ENCODE measurements around the gene PGLYRP4.
A peak's percentile ranks its signal among the peaks of the same experiment; 100 is the strongest.

The PGLYRP4 gene

DNA sequence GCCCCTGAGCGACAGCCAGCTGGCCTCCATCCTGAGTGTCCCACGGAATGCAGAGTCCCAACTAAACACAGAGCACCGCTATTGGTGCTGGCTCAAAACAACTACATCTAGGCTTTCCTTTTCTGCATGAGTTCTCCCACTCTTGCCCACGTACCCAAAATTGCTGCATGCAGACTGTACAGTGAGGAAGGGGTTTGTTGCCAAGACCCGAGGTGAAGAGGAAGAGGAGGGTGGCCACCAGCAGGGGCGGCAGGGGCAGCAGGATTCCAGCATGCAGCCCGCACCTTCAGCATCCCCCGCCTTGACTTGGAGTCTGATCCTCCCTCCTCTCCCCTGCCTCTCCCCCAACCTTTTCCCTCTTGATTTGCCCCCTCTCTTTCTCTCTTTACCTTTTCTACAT, 17.1 kb upstream of the PGLYRP4 start:
- H3K9ac ChIP-seq (ENCODE audit: low read length) = no peak overlapping the region
- no peak overlapping the region for H2AFZ ChIP-seq (ENCODE audit: low read depth, low read length)
- H3K27me3 ChIP-seq (ENCODE audit: control insufficient read depth in 1 of 2, insufficient read depth in 1 of 2, low read length in 2 of 2) = peaks cover 26 to 72% of the 10 kb centered on the region in 2 experiments
- no peaks in the 10 kb centered on the region for H3K36me3 ChIP-seq (ENCODE audit: control insufficient read depth in 1 of 2, insufficient read depth in 2 of 2, low read depth in 1 of 2, low read length in 2 of 2)
- no peak overlapping the region for H4K8ac ChIP-seq (ENCODE audit: low read length)
- H3K79me1 ChIP-seq (replicated peaks; ENCODE audit: low read length, poor library complexity, severe bottlenecking) = no peaks in the 10 kb centered on the region
- H3K4me3 ChIP-seq (ENCODE audit: insufficient read depth in 1 of 2, low read depth in 1 of 2, low read length in 2 of 2) = no peak overlapping the region
- H3K4me2 ChIP-seq (ENCODE audit: low read length, poor library complexity, severe bottlenecking) = no peak overlapping the region
- 74% methylated on average over 6 of the region's 8 CpGs for WGBS
- no peak overlapping the region for H2AK5ac ChIP-seq (ENCODE audit: low read length, severe bottlenecking)
- peak overlapping the region; percentile 29 for H4K91ac ChIP-seq (ENCODE audit: low read length)
- H3K27ac ChIP-seq (ENCODE audit: low read length, poor library complexity, severe bottlenecking) = no peak overlapping the region
- H2BK120ac ChIP-seq (ENCODE audit: low read depth, low read length) = no peak overlapping the region
- no peak overlapping the region for H2BK12ac ChIP-seq (ENCODE audit: low read length in 2 of 2)
- H2BK5ac ChIP-seq (ENCODE audit: low read depth, low read length, poor library complexity, severe bottlenecking) = no peak overlapping the region
- DNase-seq = no peak
- H3K18ac ChIP-seq (ENCODE audit: low read depth in 1 of 2, low read length in 2 of 2) = no peak overlapping the region
- no peak overlapping the region for H3K23ac ChIP-seq (ENCODE audit: low read length in 2 of 2)
- H2BK15ac ChIP-seq (ENCODE audit: low read depth, poor library complexity, severe bottlenecking) = no peak overlapping the region
- H3K9me3 ChIP-seq (ENCODE audit: control insufficient read depth, low read length) = no peaks in the 10 kb centered on the region
- no peak overlapping the region for H3K4ac ChIP-seq (ENCODE audit: low read depth in 1 of 2, low read length in 2 of 2)
- H3K4me1 ChIP-seq (ENCODE audit: control insufficient read depth, insufficient read depth, low read depth, low read length) = no peaks in the 10 kb centered on the region
- no peak overlapping the region for H3K14ac ChIP-seq (ENCODE audit: low read length in 2 of 2)

DNA sequence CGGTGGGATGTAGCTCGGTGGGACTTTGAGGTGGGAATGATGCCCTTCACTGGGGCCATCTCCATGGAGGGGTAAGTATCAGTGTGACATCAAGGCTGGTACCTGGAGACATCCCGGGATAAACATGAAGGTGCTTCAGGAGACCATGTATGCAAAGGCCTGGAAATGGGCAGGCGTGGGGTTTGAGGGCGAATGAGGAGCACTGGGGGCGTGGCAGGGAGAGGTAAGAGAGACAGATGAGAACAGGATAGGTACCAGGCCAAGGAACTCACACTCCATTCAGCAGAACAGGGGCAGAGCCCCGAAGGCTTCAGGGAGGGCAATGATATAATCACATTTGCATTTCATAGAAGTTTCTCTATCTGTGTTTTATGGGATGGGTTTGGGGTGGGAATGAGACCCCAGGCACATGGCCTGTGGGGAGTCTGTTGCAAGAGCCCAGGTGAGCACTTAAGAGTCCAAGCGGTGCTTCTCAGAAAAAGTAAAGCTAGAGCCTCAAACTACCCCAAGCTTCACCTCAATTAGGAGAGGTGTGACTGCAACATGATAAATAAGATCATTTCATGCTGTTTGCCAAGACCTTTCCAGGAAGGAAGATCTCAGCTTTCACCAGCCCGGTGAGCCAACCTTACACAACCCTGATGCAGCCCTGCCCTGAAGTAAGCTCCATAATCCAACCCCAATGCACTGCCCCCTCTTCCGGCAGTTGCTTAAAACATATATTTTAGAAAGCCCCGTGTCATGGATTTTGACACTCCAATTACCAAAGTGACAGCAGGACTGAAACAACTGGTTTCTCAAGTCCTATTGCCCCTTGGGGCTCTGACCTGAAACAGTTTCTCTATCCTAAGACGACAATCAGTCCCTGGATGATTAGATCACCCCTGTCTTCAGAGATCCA, 16.4 kb upstream of the PGLYRP4 start:
- Histone ChIP-seq H3K4me2 (ENCODE audit: low read length, poor library complexity, severe bottlenecking) (no peak overlapping the region), H3K9me3 (ENCODE audit: control insufficient read depth, low read length) (no peaks in the 10 kb centered on the region), H3K4me3 (ENCODE audit: insufficient read depth in 1 of 2, low read depth in 1 of 2, low read length in 2 of 2) (no peak overlapping the region), H3K27ac (ENCODE audit: low read length, poor library complexity, severe bottlenecking) (no peak overlapping the region), H2BK15ac (ENCODE audit: low read depth, poor library complexity, severe bottlenecking) (no peak overlapping the region), H2AFZ (ENCODE audit: low read depth, low read length) (no peak overlapping the region), H3K4ac (ENCODE audit: low read depth in 1 of 2, low read length in 2 of 2) (no peak overlapping the region), H3K14ac (ENCODE audit: low read length in 2 of 2) (no peak overlapping the region), H2AK5ac (ENCODE audit: low read length, severe bottlenecking) (no peak overlapping the region), H3K36me3 (ENCODE audit: control insufficient read depth in 1 of 2, insufficient read depth in 2 of 2, low read depth in 1 of 2, low read length in 2 of 2) (no peaks in the 10 kb centered on the region), H2BK120ac (ENCODE audit: low read depth, low read length) (no peak overlapping the region), H2BK12ac (ENCODE audit: low read length in 2 of 2) (no peak overlapping the region), H3K27me3 (ENCODE audit: control insufficient read depth in 1 of 2, insufficient read depth in 1 of 2, low read length in 2 of 2) (peaks cover 26 to 72% of the 10 kb centered on the region in 2 experiments), H3K9ac (ENCODE audit: low read length) (no peak overlapping the region), H4K91ac (ENCODE audit: low read length) (no peak overlapping the region), H3K18ac (ENCODE audit: low read depth in 1 of 2, low read length in 2 of 2) (no peak overlapping the region), H2BK5ac (ENCODE audit: low read depth, low read length, poor library complexity, severe bottlenecking) (no peak overlapping the region), H3K4me1 (ENCODE audit: control insufficient read depth, insufficient read depth, low read depth, low read length) (no peaks in the 10 kb centered on the region), H4K8ac (ENCODE audit: low read length) (no peak overlapping the region), H3K23ac (ENCODE audit: low read length in 2 of 2) (no peak overlapping the region), H3K79me1 (replicated peaks; ENCODE audit: low read length, poor library complexity, severe bottlenecking) (no peaks in the 10 kb centered on the region)
- DNase-seq = no peak
- 78% methylated on average over 12 of the region's 12 CpGs for WGBS

DNA sequence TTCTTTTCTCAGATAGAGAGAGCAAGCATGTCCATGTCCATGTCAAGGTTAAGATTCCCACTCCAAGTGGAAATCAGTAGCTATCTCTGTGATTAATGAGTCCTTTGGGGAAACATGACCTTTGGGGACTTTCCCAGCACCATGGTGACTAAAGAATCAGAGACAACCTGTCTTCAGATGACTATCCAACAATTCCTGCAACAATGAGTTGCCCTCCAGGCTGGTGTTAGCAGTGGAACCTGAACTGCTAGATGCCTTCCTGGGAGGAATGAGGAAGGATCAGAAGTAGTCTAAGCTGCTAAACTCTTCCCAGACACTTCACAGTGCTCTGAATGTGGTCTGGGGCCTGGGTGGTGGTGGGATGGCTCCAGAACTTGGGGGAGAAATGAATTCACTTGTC, 15.5 kb upstream of the PGLYRP4 start:
- Histone ChIP-seq H2BK5ac (ENCODE audit: low read depth, low read length, poor library complexity, severe bottlenecking) (no peak overlapping the region), H3K4me1 (ENCODE audit: control insufficient read depth, insufficient read depth, low read depth, low read length) (no peaks in the 10 kb centered on the region), H3K4ac (ENCODE audit: low read depth in 1 of 2, low read length in 2 of 2) (no peak overlapping the region), H4K91ac (ENCODE audit: low read length) (no peak overlapping the region), H3K27ac (ENCODE audit: low read length, poor library complexity, severe bottlenecking) (no peak overlapping the region), H3K36me3 (ENCODE audit: control insufficient read depth in 1 of 2, insufficient read depth in 2 of 2, low read depth in 1 of 2, low read length in 2 of 2) (no peaks in the 10 kb centered on the region), H3K18ac (ENCODE audit: low read depth in 1 of 2, low read length in 2 of 2) (no peak overlapping the region), H2AFZ (ENCODE audit: low read depth, low read length) (no peak overlapping the region), H3K23ac (ENCODE audit: low read length in 2 of 2) (no peak overlapping the region), H3K9ac (ENCODE audit: low read length) (no peak overlapping the region), H2BK12ac (ENCODE audit: low read length in 2 of 2) (no peak overlapping the region), H2AK5ac (ENCODE audit: low read length, severe bottlenecking) (no peak overlapping the region), H2BK15ac (ENCODE audit: low read depth, poor library complexity, severe bottlenecking) (no peak overlapping the region), H3K79me1 (replicated peaks; ENCODE audit: low read length, poor library complexity, severe bottlenecking) (no peaks in the 10 kb centered on the region), H3K4me3 (ENCODE audit: insufficient read depth in 1 of 2, low read depth in 1 of 2, low read length in 2 of 2) (no peak overlapping the region), H3K14ac (ENCODE audit: low read length in 2 of 2) (no peak overlapping the region), H3K4me2 (ENCODE audit: low read length, poor library complexity, severe bottlenecking) (no peak overlapping the region), H3K27me3 (ENCODE audit: control insufficient read depth in 1 of 2, insufficient read depth in 1 of 2, low read length in 2 of 2) (peaks cover 26 to 67% of the 10 kb centered on the region in 2 experiments), H4K8ac (ENCODE audit: low read length) (no peak overlapping the region), H2BK120ac (ENCODE audit: low read depth, low read length) (no peak overlapping the region), H3K9me3 (ENCODE audit: control insufficient read depth, low read length) (no peaks in the 10 kb centered on the region)
- DNase-seq = no peak

DNA sequence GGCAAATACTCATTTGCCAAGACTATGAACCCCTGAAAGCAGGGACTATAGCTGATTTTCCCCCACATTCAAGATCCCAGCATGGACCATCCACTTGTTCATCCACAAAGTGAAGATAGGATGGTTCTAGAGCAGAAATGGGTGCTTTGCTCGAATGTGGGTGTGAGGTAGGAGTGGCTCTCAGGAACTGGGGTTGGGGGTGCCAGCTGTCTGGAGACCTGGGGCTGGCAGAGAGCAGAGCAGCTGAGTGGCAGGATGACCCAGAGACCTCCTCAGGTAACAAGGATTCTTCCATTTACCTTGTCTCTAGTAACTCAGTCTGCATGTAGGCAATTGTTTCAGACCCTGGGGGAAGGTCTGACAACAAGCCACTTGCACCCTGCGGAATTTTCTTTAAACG, 15.0 kb upstream of the PGLYRP4 start:
- WGBS = 37% methylated on average over 3 of the region's 3 CpGs

More for the DNA sequence above, 15.0 kb upstream of the PGLYRP4 start:
- Histone ChIP-seq H3K27ac (ENCODE audit: low read length, poor library complexity, severe bottlenecking) (no peak overlapping the region), H3K4me1 (ENCODE audit: control insufficient read depth, insufficient read depth, low read depth, low read length) (no peaks in the 10 kb centered on the region), H2AFZ (ENCODE audit: low read depth, low read length) (no peak overlapping the region), H2BK12ac (ENCODE audit: low read length in 2 of 2) (no peak overlapping the region), H3K9ac (ENCODE audit: low read length) (no peak overlapping the region), H3K4ac (ENCODE audit: low read depth in 1 of 2, low read length in 2 of 2) (no peak overlapping the region), H3K36me3 (ENCODE audit: control insufficient read depth in 1 of 2, insufficient read depth in 2 of 2, low read depth in 1 of 2, low read length in 2 of 2) (no peaks in the 10 kb centered on the region), H2BK5ac (ENCODE audit: low read depth, low read length, poor library complexity, severe bottlenecking) (no peak overlapping the region), H3K9me3 (ENCODE audit: control insufficient read depth, low read length) (no peaks in the 10 kb centered on the region), H3K23ac (ENCODE audit: low read length in 2 of 2) (no peak overlapping the region), H2AK5ac (ENCODE audit: low read length, severe bottlenecking) (no peak overlapping the region), H2BK120ac (ENCODE audit: low read depth, low read length) (no peak overlapping the region), H3K79me1 (replicated peaks; ENCODE audit: low read length, poor library complexity, severe bottlenecking) (no peaks in the 10 kb centered on the region), H4K8ac (ENCODE audit: low read length) (no peak overlapping the region), H3K14ac (ENCODE audit: low read length in 2 of 2) (no peak overlapping the region), H3K4me2 (ENCODE audit: low read length, poor library complexity, severe bottlenecking) (no peak overlapping the region), H3K27me3 (ENCODE audit: control insufficient read depth in 1 of 2, insufficient read depth in 1 of 2, low read length in 2 of 2) (peaks cover 26 to 72% of the 10 kb centered on the region in 2 experiments), H3K4me3 (ENCODE audit: insufficient read depth in 1 of 2, low read depth in 1 of 2, low read length in 2 of 2) (no peak overlapping the region), H2BK15ac (ENCODE audit: low read depth, poor library complexity, severe bottlenecking) (no peak overlapping the region), H4K91ac (ENCODE audit: low read length) (no peak overlapping the region), H3K18ac (ENCODE audit: low read depth in 1 of 2, low read length in 2 of 2) (no peak overlapping the region)
- DNase-seq = no peak

Measured in mesenchymal stem cell (in vitro differentiated cells and primary cell).